GM23338 (cell line): ENCODE results near the gene CPSF3. TPM values are rescaled to one million over a fixed set of nuclear protein-coding genes. Genes with fewer than 3 reads are reported as not detected.

ENCODE experiments used
- ATAC-seq: fragments of 200-7000 bp; cut with Tn5 transposase; 3 replicates; pipeline ENCODE4 v1.9.1; 2020
- DNase-seq: peaks from one replicate; pipeline ENCODE4 v3.0.0-alpha.2; 2015; ENCODE audit warnings: low spot score
- H2AFZ ChIP-seq: fragments of 200-600 bp; sonication (generic); 2 replicates; pipeline ENCODE4 v1.8.0; 2016; ENCODE audit warnings: antibody characterized with exemption, mild to moderate bottlenecking, moderate library complexity
- H3F3A ChIP-seq: fragments of 200-600 bp; sonication (generic); replicated peaks from 2 replicates; pipeline ENCODE4 v1.8.0; 2017; ENCODE audit warnings: antibody characterized with exemption, mixed run types, low read depth
- H3K27ac ChIP-seq: fragments of 200-600 bp; sonication (generic); 2 replicates; pipeline ENCODE4 v1.6.1; 2016; ENCODE audit warnings: low read depth
- H3K27me3 ChIP-seq: fragments of 200-600 bp; sonication (generic); 2 replicates; pipeline ENCODE4 v1.8.0; 2016; ENCODE audit warnings: mild to moderate bottlenecking, mixed run types, moderate library complexity; ENCODE audit not compliant: insufficient read depth
- H3K36me3 ChIP-seq: fragments of 200-600 bp; sonication (generic); 2 replicates; pipeline ENCODE4 v1.8.0; 2016; ENCODE audit warnings: mild to moderate bottlenecking; ENCODE audit not compliant: insufficient read depth
- H3K4me1 ChIP-seq: fragments of 200-600 bp; sonication (generic); 2 replicates; pipeline ENCODE4 v1.8.0; 2016; ENCODE audit warnings: mild to moderate bottlenecking, moderate library complexity; ENCODE audit not compliant: insufficient read depth
- H3K4me2 ChIP-seq: fragments of 200-600 bp; sonication (generic); 2 replicates; pipeline ENCODE4 v1.7.1; 2017; ENCODE audit warnings: mixed run types
- H3K4me3 ChIP-seq: fragments of 200-600 bp; sonication (generic); 2 replicates; pipeline ENCODE4 v1.6.1; 2016; ENCODE audit warnings: mixed run types
- H3K79me2 ChIP-seq: fragments of 200-600 bp; sonication (generic); replicated peaks from 2 replicates; pipeline ENCODE4 v1.8.0; 2017; ENCODE audit warnings: mild to moderate bottlenecking; ENCODE audit not compliant: insufficient read depth
- H3K9me2 ChIP-seq: fragments of 200-600 bp; sonication (generic); 2 replicates; pipeline ENCODE4 v1.8.0; 2017; ENCODE audit not compliant: insufficient read depth
- H4K20me1 ChIP-seq: fragments of 200-600 bp; sonication (generic); replicated peaks from 2 replicates; pipeline ENCODE4 v1.8.0; 2017; ENCODE audit warnings: mild to moderate bottlenecking; ENCODE audit not compliant: insufficient read depth
- H3K27ac Mint-ChIP-seq: 2 replicates; pipeline ENCODE4 v1.8.0; 2020; ENCODE audit warnings: inconsistent platforms, mild to moderate bottlenecking, moderate library complexity, mixed read lengths
- H3K27me3 Mint-ChIP-seq: 3 replicates; pipeline ENCODE4 v1.8.0; 2022; ENCODE audit warnings: low read depth, mild to moderate bottlenecking, moderate library complexity, mixed read lengths, inconsistent platforms; ENCODE audit not compliant: insufficient read depth, poor library complexity
- H3K36me3 Mint-ChIP-seq: 3 replicates; pipeline ENCODE4 v1.8.0; 2021; ENCODE audit warnings: low read depth, mild to moderate bottlenecking, inconsistent platforms, moderate library complexity, mixed read lengths
- H3K4me1 Mint-ChIP-seq: 3 replicates; pipeline ENCODE4 v1.8.0; 2020; ENCODE audit warnings: mild to moderate bottlenecking, inconsistent platforms, mixed read lengths
- H3K4me3 Mint-ChIP-seq: 3 replicates; pipeline ENCODE4 v1.8.0; 2021; ENCODE audit warnings: moderate library complexity, mild to moderate bottlenecking, inconsistent platforms, mixed read lengths
- H3K9me3 Mint-ChIP-seq: 3 replicates; pipeline ENCODE4 v1.8.0; 2020; ENCODE audit warnings: moderate library complexity, mild to moderate bottlenecking, inconsistent platforms, mixed read lengths
- CREB1 ChIP-seq: fragments of 250-450 bp; sonication (Bioruptor Pico); IDR thresholded peaks from 2 replicates; pipeline ENCODE4 v1.5.0; 2020; ENCODE audit warnings: low read depth, mild to moderate bottlenecking, moderate library complexity
- EZH2 ChIP-seq: fragments of 200-600 bp; sonication (generic); IDR thresholded peaks from one replicate; pipeline ENCODE4 v1.8.0; 2017; ENCODE audit warnings: antibody characterized with exemption, mild to moderate bottlenecking, low read depth; ENCODE audit not compliant: unreplicated experiment
- EZH2phosphoT487 ChIP-seq: fragments of 200-600 bp; sonication (generic); IDR thresholded peaks from one replicate; pipeline ENCODE4 v1.8.1; 2018; ENCODE audit warnings: antibody characterized with exemption; ENCODE audit not compliant: unreplicated experiment
- JUNB ChIP-seq: IDR thresholded peaks from one replicate; pipeline ENCODE4 v1.6.1; 2016; ENCODE audit warnings: antibody characterized with exemption; ENCODE audit not compliant: unreplicated experiment
- POLR2AphosphoS5 ChIP-seq: IDR thresholded peaks from 2 replicates; pipeline ENCODE4 v1.6.1; 2016; ENCODE audit warnings: antibody characterized with exemption, low read depth
- STAT1 ChIP-seq: IDR thresholded peaks from one replicate; pipeline ENCODE4 v1.6.1; 2016; ENCODE audit warnings: antibody characterized with exemption; ENCODE audit not compliant: unreplicated experiment
- ZNF114 ChIP-seq: fragments of 250-450 bp; sonication (Bioruptor Pico); IDR thresholded peaks from 2 replicates; pipeline ENCODE4 v1.5.0; 2020; ENCODE audit warnings: mild to moderate bottlenecking, moderate library complexity
- ZNF331 ChIP-seq: fragments of 250-450 bp; sonication (Bioruptor Pico); IDR thresholded peaks from 2 replicates; pipeline ENCODE4 v1.5.0; 2020; ENCODE audit warnings: low read depth, mild to moderate bottlenecking, moderate library complexity
- polyA plus RNA-seq: library from polyadenylated mRNA; unstranded; fragments of >200 nt; fragmentation: Nextera tagmentation; extraction: Ambion mirVana; gene quantifications from 2 replicates; pipeline ENCODE4 v1.2.1, GENCODE V29; 2016
- total RNA-seq: library from RNA; depleted of rRNA; stranded (reverse); fragments of >200 nt; shearing (Covaris generic); gene quantifications from 2 replicates; pipeline ENCODE4 v1.2.3, GENCODE V29; 2014
- TF ChIP-seq, protein P1 (sequence below): fragments of 250-450 bp; sonication (Bioruptor Pico); IDR thresholded peaks from 2 replicates; pipeline ENCODE4 v1.5.0; 2020; ENCODE audit warnings: mild to moderate bottlenecking, moderate library complexity
- TF ChIP-seq, protein P2 (sequence below): IDR thresholded peaks from one replicate; pipeline ENCODE4 v1.6.1; 2018; ENCODE audit warnings: antibody characterized with exemption; ENCODE audit not compliant: unreplicated experiment
- TF ChIP-seq, protein P3 (sequence below), 2 experiments: fragments of 200-600 bp in 1 of 2; sonication (generic) in 1 of 2; conservative IDR thresholded peaks; 2 replicates each; pipeline versions ENCODE4 v1.5.1 to v1.6.1; 2016 to 2017; ENCODE audit warnings: antibody characterized with exemption in 2 of 2, low read depth in 2 of 2, mild to moderate bottlenecking in 2 of 2, moderate library complexity in 1 of 2
- TF ChIP-seq, protein P4 (sequence below): IDR thresholded peaks from 2 replicates; pipeline ENCODE4 v1.6.1; 2016; ENCODE audit warnings: antibody characterized with exemption

Gene CPSF3
- total and polyA plus RNA-seq, 2 experiments from 2014 or later = 77.1 to 105 TPM

DNA sequence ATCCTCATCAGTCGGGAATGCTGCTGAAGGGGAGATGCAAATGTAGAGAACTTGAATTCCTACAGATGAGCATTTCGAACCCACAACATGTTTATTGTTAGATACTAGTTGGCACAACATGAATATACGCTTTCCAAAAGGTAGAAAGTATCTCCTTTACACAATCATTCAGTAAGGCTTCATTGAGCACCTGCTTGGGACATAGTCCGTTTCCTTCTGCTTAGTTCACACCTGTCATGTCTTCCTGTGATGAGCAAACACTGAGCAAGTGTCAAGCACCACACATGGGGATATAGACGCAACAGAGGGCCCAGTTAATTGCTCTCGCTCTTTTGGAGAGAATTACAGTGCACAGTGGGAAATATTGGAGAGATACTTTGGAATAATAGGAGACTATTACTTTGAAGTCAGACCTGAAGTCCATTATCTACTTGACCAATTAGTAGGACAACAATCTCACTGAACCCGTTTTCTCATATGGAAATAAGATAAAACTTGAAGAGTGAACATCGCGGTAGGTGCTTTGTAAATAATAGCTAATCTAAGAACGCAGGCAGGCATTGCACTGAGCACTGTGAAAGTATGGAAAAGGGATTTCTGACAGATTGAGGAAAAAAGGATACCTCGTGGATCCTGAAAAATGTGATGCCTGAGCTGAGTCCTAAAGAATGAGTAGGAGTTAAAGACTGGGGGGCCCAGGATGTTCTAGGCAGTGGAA, 1.2 kb downstream of the CPSF3 start:
- peaks cover 7% of the 10 kb centered on the region for H3K4me1 ChIP-seq
- Mint-ChIP-seq H3K36me3 (peaks cover 4% of the 10 kb centered on the region; the same call in 2 of the 3 replicates), H3K27me3 (peaks cover 15% of the 10 kb centered on the region), H3K9me3 (no peaks in the 10 kb centered on the region), H3K4me3 (no peak overlapping the region), H3K27ac (peak overlapping the region; percentile 94), H3K4me1 (peaks cover 9% of the 10 kb centered on the region)
- peaks cover 19% of the 10 kb centered on the region for H4K20me1 ChIP-seq
- no peak for ATAC-seq
- H3K4me2 ChIP-seq = peak overlapping the region; percentile 97
- H3K27ac ChIP-seq = peak overlapping the region; percentile 95; the same call in 1 of the 2 replicates
- H2AFZ ChIP-seq = no peak overlapping the region; the same call in 1 of the 2 replicates
- no peaks in the 10 kb centered on the region for H3K27me3 ChIP-seq
- peaks cover 65% of the 10 kb centered on the region for H3K79me2 ChIP-seq
- peak overlapping the region; percentile 93 for H3K4me3 ChIP-seq
- no peaks in the 10 kb centered on the region for H3K9me2 ChIP-seq
- no peak for TF ChIP-seq ZNF331 (CRISPR knock-in tag)
- no peak for TF ChIP-seq ZNF114 (CRISPR knock-in tag)
- TF ChIP-seq, protein P1, sequence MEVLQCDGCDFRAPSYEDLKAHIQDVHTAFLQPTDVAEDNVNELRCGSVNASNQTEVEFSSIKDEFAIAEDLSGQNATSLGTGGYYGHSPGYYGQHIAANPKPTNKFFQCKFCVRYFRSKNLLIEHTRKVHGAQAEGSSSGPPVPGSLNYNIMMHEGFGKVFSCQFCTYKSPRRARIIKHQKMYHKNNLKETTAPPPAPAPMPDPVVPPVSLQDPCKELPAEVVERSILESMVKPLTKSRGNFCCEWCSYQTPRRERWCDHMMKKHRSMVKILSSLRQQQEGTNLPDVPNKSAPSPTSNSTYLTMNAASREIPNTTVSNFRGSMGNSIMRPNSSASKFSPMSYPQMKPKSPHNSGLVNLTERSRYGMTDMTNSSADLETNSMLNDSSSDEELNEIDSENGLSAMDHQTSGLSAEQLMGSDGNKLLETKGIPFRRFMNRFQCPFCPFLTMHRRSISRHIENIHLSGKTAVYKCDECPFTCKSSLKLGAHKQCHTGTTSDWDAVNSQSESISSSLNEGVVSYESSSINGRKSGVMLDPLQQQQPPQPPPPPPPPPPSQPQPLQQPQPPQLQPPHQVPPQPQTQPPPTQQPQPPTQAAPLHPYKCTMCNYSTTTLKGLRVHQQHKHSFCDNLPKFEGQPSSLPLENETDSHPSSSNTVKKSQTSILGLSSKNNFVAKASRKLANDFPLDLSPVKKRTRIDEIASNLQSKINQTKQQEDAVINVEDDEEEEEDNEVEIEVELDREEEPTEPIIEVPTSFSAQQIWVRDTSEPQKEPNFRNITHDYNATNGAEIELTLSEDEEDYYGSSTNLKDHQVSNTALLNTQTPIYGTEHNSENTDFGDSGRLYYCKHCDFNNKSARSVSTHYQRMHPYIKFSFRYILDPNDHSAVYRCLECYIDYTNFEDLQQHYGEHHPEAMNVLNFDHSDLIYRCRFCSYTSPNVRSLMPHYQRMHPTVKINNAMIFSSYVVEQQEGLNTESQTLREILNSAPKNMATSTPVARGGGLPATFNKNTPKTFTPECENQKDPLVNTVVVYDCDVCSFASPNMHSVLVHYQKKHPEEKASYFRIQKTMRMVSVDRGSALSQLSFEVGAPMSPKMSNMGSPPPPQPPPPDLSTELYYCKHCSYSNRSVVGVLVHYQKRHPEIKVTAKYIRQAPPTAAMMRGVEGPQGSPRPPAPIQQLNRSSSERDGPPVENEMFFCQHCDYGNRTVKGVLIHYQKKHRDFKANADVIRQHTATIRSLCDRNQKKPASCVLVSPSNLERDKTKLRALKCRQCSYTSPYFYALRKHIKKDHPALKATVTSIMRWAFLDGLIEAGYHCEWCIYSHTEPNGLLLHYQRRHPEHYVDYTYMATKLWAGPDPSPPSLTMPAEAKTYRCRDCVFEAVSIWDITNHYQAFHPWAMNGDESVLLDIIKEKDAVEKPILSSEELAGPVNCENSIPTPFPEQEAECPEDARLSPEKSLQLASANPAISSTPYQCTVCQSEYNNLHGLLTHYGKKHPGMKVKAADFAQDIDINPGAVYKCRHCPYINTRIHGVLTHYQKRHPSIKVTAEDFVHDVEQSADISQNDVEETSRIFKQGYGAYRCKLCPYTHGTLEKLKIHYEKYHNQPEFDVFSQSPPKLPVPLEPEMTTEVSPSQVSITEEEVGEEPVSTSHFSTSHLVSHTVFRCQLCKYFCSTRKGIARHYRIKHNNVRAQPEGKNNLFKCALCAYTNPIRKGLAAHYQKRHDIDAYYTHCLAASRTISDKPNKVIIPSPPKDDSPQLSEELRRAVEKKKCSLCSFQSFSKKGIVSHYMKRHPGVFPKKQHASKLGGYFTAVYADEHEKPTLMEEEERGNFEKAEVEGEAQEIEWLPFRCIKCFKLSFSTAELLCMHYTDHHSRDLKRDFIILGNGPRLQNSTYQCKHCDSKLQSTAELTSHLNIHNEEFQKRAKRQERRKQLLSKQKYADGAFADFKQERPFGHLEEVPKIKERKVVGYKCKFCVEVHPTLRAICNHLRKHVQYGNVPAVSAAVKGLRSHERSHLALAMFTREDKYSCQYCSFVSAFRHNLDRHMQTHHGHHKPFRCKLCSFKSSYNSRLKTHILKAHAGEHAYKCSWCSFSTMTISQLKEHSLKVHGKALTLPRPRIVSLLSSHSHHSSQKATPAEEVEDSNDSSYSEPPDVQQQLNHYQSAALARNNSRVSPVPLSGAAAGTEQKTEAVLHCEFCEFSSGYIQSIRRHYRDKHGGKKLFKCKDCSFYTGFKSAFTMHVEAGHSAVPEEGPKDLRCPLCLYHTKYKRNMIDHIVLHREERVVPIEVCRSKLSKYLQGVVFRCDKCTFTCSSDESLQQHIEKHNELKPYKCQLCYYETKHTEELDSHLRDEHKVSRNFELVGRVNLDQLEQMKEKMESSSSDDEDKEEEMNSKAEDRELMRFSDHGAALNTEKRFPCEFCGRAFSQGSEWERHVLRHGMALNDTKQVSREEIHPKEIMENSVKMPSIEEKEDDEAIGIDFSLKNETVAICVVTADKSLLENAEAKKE (CRISPR knock-in tag) = no peak
- TF ChIP-seq, protein P2, sequence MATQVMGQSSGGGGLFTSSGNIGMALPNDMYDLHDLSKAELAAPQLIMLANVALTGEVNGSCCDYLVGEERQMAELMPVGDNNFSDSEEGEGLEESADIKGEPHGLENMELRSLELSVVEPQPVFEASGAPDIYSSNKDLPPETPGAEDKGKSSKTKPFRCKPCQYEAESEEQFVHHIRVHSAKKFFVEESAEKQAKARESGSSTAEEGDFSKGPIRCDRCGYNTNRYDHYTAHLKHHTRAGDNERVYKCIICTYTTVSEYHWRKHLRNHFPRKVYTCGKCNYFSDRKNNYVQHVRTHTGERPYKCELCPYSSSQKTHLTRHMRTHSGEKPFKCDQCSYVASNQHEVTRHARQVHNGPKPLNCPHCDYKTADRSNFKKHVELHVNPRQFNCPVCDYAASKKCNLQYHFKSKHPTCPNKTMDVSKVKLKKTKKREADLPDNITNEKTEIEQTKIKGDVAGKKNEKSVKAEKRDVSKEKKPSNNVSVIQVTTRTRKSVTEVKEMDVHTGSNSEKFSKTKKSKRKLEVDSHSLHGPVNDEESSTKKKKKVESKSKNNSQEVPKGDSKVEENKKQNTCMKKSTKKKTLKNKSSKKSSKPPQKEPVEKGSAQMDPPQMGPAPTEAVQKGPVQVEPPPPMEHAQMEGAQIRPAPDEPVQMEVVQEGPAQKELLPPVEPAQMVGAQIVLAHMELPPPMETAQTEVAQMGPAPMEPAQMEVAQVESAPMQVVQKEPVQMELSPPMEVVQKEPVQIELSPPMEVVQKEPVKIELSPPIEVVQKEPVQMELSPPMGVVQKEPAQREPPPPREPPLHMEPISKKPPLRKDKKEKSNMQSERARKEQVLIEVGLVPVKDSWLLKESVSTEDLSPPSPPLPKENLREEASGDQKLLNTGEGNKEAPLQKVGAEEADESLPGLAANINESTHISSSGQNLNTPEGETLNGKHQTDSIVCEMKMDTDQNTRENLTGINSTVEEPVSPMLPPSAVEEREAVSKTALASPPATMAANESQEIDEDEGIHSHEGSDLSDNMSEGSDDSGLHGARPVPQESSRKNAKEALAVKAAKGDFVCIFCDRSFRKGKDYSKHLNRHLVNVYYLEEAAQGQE = no peak
- TF ChIP-seq POLR2AphosphoS5 = no peak
- TF ChIP-seq, protein P3, sequence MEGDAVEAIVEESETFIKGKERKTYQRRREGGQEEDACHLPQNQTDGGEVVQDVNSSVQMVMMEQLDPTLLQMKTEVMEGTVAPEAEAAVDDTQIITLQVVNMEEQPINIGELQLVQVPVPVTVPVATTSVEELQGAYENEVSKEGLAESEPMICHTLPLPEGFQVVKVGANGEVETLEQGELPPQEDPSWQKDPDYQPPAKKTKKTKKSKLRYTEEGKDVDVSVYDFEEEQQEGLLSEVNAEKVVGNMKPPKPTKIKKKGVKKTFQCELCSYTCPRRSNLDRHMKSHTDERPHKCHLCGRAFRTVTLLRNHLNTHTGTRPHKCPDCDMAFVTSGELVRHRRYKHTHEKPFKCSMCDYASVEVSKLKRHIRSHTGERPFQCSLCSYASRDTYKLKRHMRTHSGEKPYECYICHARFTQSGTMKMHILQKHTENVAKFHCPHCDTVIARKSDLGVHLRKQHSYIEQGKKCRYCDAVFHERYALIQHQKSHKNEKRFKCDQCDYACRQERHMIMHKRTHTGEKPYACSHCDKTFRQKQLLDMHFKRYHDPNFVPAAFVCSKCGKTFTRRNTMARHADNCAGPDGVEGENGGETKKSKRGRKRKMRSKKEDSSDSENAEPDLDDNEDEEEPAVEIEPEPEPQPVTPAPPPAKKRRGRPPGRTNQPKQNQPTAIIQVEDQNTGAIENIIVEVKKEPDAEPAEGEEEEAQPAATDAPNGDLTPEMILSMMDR (conservative IDR thresholded peaks at IDR 0.05; ENCODE audit: low read depth in 2 of 2) = no peak
- TF ChIP-seq, protein P4, sequence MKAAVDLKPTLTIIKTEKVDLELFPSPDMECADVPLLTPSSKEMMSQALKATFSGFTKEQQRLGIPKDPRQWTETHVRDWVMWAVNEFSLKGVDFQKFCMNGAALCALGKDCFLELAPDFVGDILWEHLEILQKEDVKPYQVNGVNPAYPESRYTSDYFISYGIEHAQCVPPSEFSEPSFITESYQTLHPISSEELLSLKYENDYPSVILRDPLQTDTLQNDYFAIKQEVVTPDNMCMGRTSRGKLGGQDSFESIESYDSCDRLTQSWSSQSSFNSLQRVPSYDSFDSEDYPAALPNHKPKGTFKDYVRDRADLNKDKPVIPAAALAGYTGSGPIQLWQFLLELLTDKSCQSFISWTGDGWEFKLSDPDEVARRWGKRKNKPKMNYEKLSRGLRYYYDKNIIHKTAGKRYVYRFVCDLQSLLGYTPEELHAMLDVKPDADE = no peak
- TF ChIP-seq EZH2 = no peak
- TF ChIP-seq CREB1 = no peak
- no peak for TF ChIP-seq EZH2phosphoT487
- TF ChIP-seq JUNB = no peak
- no peak for TF ChIP-seq STAT1
- peaks cover 7% of the 10 kb centered on the region; the same call in 1 of the 2 replicates for H3K36me3 ChIP-seq
- 0 out of 2 replicates have a peak, but pooled peaks cover 3% of the 10 kb centered on the region for H3F3A ChIP-seq
- DNase-seq = no peak
